Left lung (tissue), 10 donors: ENCODE measurements around the gene RGS17. TPM values are rescaled to one million over a fixed set of nuclear protein-coding genes. Genes with fewer than 3 reads are reported as not detected.

Source experiments
- ATAC-seq: fragments of 200-7000 bp; cut with Tn5 transposase; one replicate; pipeline ENCODE4 v1.9.1; 2020; ENCODE audit warnings: moderate library complexity
- DNase-seq, 4 donors: peaks; one replicate each; pipeline ENCODE4 v3.0.0-alpha.2; 2013 to 2020
- H3K27ac ChIP-seq, 2 donors: fragments of 200-600 bp; sonication (generic) in 1 of 2; one replicate each; pipeline versions ENCODE4 v1.5.0 to v1.8.0; 2020 to 2021
- H3K27me3 ChIP-seq, 2 donors: fragments of 200-600 bp; sonication (generic) in 1 of 2; one replicate each; pipeline versions ENCODE4 v1.5.0 to v1.8.0; 2020 to 2021
- H3K36me3 ChIP-seq, 2 donors: fragments of 200-600 bp; sonication (generic) in 1 of 2; one replicate each; pipeline versions ENCODE4 v1.5.0 to v1.8.0; 2020 to 2021
- H3K4me1 ChIP-seq, 2 donors: fragments of 200-600 bp; one replicate each; pipeline ENCODE4 v1.8.0; 2021
- H3K4me3 ChIP-seq, 2 donors: fragments of 200-600 bp; sonication (generic) in 1 of 2; one replicate each; pipeline versions ENCODE4 v1.5.0 to v1.8.0; 2020 to 2021; ENCODE audit warnings: mild to moderate bottlenecking in 1 of 2
- H3K9me3 ChIP-seq, 2 donors: fragments of 200-600 bp; sonication (generic) in 1 of 2; one replicate each; pipeline versions ENCODE4 v1.5.0 to v1.8.0; 2020 to 2021
- CTCF ChIP-seq, 2 donors: fragments of 200-600 bp; sonication (generic) in 1 of 2; IDR thresholded peaks; one replicate each; pipeline versions ENCODE4 v1.5.0 to v1.8.0; 2021; ENCODE audit warnings: antibody characterized with exemption in 2 of 2
- intact Hi-C, 2 donors: fragments of 100-400 bp; cut with DNase I; formaldehyde crosslinking; loops; one replicate each; pipeline versions ENCODE4 v1.11.2 to v1.14.2; 2022
- polyA plus RNA-seq, 6 donors: library from polyadenylated mRNA; unstranded; fragments of 120-200 nt; gene quantifications; one replicate each; pipeline ENCODE4 v1.2.1, GENCODE V29; 2013; ENCODE audit not compliant: insufficient read length in 6 of 6
- total RNA-seq, 2 donors: library from RNA; stranded (reverse); fragmentation: NEBNext Ultra II Directional; extraction: Animal tissue kit (Norgen Biotek cat#: 25700); gene quantifications; one replicate each; pipeline ENCODE4 v1.2.1, GENCODE V29; 2021
- donor health status: DM: no; HTN: yes; CAD: no.
- donor health status: DM: no; HTN: no; CAD: no.

RGS17 gene
- total and polyA plus RNA-seq, 8 donors = 0.15 to 2.7 (median 2.3) TPM

- no peaks in the 10 kb centered on the region for H3K36me3 ChIP-seq
- no peak overlapping the region for H3K27ac ChIP-seq
- no peak for ATAC-seq
- H3K4me3 ChIP-seq = no peak overlapping the region
- intact Hi-C loops = no loop called here
- H3K27me3 ChIP-seq = no peaks in the 10 kb centered on the region
- DNase-seq = no peak
- TF ChIP-seq CTCF (IDR thresholded peaks at IDR 0.05) = no peak
- no peaks in the 10 kb centered on the region for H3K9me3 ChIP-seq
- no peaks in the 10 kb centered on the region for H3K4me1 ChIP-seq
Measured at GRCh38 chr6:153027480-153027879, 103.6 kb downstream of the RGS17 start.

GRCh38 chr6:153024709-153025017 lies 106.4 kb downstream of the RGS17 start:
- DNase-seq (no peak), ATAC-seq (no peak)
- intact Hi-C loops = no loop called here
- Histone ChIP-seq H3K36me3 (no peaks in the 10 kb centered on the region), H3K27ac (no peak overlapping the region), H3K4me3 (no peak overlapping the region), H3K9me3 (no peaks in the 10 kb centered on the region), H3K4me1 (no peaks in the 10 kb centered on the region), H3K27me3 (no peaks in the 10 kb centered on the region)
- no peak for TF ChIP-seq CTCF (IDR thresholded peaks at IDR 0.05)

- no peaks in the 10 kb centered on the region for H3K27me3 ChIP-seq
- no peak overlapping the region for H3K27ac ChIP-seq
- ATAC-seq (peak; percentile 93), DNase-seq (peak in 2 of 4 donors; percentile 25 to 49)
- H3K9me3 ChIP-seq = no peaks in the 10 kb centered on the region
- H3K36me3 ChIP-seq = no peaks in the 10 kb centered on the region
- no peak overlapping the region for H3K4me3 ChIP-seq
- peak; percentile 76 to 83 for TF ChIP-seq CTCF (IDR thresholded peaks at IDR 0.05)
- intact Hi-C loops = no loop called here
- no peaks in the 10 kb centered on the region for H3K4me1 ChIP-seq
Measured at GRCh38 chr6:153023977-153024708, 106.9 kb downstream of the RGS17 start.

- no peak for TF ChIP-seq CTCF (IDR thresholded peaks at IDR 0.05)
- H3K27ac ChIP-seq = no peak overlapping the region
- no peaks in the 10 kb centered on the region for H3K36me3 ChIP-seq
- H3K9me3 ChIP-seq = no peaks in the 10 kb centered on the region
- intact Hi-C loops = loop anchor here in 1 of 2 donors (10.0 kb wide), 1 partner anchor 154 kb away; no protein-coding TSS in a partner anchor
- H3K4me1 ChIP-seq = no peaks in the 10 kb centered on the region
- H3K27me3 ChIP-seq = no peaks in the 10 kb centered on the region
- H3K4me3 ChIP-seq = no peak overlapping the region
- DNase-seq (no peak), ATAC-seq (no peak)
Measured at GRCh38 chr6:153018355-153018754, 112.7 kb downstream of the RGS17 start.

- no peaks in the 10 kb centered on the region for H3K9me3 ChIP-seq
- DNase-seq (no peak), ATAC-seq (no peak)
- TF ChIP-seq CTCF (IDR thresholded peaks at IDR 0.05) = no peak
- H3K36me3 ChIP-seq = no peaks in the 10 kb centered on the region
- no peaks in the 10 kb centered on the region for H3K27me3 ChIP-seq
- H3K4me3 ChIP-seq = no peak overlapping the region
- H3K4me1 ChIP-seq = no peaks in the 10 kb centered on the region
- intact Hi-C loops = loop anchor here in 1 of 2 donors (10.0 kb wide), 1 partner anchor 152 kb away; no protein-coding TSS in a partner anchor
- H3K27ac ChIP-seq = no peak overlapping the region
Measured at GRCh38 chr6:153016846-153017245, 114.2 kb downstream of the RGS17 start.
